Measurements from ENCODE around the gene UNC13A.

Gene UNC13A

DNA sequence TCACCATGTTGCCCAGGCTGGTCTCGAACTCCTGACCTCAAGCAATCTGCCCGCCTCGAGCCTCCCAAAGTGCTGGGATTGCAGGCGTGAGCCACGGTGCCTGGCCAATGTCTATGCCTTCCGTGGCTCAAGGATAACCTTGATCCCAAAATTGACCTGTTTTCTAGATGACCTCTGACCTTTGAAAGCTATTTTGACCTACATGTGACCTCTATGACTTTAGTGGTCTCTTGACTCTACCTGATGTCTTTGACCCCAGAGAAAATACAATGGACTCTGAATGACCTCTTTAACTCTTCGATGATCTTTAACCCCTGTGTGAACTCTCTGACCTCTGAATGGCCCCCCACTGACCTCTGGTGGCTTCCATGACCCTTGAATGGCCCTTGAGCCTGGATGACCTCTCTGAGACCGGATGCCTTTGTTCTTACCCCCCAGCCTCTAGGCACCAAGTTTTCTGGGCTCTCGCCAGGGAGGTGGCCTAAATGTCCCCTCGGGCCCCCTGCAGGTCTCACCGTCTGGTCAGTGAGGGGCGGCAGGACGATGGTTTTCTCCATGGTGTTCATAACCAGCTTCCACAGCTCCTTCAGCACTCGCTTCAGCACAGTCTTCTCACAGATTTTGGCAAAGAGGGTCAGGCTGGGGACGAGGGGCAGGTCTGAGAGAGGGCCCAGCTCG lies 63.7 kb downstream of the UNC13A start:
- DNase-seq: no peak

DNA sequence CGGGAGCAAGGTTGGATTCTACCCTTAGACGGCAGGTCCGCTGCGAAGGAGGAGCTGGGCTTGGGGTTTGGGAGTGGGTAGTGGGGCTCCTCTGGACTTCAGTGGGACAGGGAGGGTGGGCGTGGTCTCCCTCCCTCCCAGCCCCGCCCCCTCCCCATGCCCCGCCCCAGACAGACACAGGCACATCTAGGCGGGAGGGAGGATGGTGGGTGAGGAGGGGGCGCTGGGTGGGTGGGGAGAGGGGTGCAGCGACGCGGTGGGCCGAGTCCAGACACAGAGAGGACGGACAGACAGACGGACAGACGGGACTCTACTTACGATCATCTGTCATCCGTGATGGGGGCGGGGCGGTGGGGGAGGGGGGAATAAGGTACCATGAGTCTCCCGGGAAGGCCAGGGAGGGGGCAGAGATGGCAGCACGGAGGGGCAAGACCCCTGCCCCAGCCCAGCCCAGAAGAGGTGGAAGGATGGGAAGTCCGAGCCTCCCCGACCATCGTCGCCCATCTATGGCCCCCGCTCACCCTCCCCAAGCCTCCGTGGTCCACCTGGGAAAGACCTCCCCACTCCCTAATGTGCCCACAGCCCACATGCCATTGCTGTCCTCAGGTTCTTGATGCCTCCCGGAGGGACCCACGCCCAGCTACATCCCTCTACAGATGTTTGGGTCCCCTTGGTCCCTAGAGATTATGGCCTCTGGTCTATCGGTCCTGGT lies 64.8 kb downstream of the UNC13A start:
- no peak for DNase-seq

DNA sequence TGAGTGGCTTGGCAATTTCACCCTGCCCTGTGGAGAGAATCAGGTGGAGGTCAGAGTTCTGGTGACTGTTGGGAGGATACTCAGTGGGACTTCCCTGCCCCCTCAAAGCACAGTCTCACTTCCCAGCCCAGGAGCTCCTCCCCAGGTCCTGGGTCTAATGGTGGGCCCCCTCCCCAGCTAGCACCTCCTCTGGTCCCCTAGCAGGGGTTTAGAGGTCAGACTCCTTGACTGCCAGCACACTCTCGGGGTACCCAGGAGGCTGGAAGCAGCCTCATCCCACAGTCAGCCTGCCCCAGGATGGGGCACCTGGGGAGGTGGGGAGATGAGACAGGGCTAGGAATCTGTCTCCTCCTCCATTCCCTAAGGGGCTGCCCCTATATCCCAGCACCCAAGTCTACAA lies 67.5 kb downstream of the UNC13A start:
- DNase-seq: no peak

DNA sequence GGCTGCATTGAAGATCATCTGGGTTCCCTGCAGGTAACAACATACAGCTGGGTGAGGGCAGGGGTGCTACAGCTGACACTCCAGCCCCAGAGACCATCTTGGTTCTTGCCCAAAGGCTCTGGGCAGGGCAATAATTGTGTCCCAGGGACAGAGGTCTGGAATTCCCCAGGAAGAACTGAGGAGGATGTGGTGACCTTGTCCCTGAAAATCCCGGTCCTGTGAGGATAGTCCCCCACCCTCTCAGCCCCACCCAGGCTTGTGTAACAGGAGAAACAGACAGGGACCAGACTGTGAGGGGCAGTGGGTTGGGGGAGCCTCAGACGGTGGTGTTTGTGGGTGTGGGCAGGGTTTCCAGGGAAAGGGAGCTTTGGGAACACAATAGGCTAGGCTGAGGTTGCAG lies 69.2 kb downstream of the UNC13A start:
- no peak for DNase-seq

DNA sequence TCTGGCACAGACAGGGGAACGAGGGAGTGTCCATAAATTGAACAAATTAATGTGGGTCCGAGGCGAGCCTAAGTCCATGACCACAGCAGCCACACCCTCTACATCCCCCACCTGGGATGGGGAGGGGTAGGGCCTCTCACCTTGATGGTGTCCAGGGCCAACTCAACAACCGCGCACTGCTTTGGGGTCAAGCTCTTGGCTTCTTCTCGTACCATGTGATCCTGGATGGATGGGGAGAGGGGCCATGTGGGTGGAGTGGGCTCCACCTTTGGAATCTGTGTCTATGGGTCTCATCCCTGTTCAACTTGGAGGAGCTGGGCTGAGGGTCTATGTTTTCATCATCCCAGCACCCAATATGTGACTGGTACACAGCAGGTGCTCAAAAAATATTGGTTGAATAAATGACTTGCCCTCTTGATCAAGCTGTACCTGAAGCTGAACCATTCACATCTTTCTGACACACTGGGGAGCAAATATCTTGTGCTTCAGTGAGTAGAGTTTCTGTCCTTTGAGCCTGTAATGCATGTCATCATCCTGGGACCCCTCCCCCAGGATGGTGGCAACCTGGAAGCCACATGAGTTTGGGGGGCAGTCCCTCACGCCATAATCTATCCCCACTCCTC lies 69.8 kb downstream of the UNC13A start:
- no peak for DNase-seq

DNA sequence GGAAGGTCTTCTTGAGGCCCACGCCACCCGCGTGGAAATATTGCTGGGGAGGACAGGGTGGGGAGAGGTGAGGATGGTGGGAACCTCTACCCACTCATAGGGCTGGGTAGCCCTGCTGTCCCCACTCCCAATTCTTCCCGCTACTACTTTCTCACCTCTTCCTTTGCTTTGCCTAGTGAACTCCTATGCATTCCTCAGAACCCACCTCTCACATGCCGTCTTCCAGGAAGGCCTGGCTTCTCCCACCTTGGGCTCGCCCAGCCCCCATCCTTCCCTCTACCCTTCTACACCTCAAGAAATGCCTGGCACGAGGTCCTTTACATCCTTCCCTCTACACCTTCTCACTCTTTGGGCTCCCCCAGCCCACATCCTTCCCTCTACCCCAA lies 70.4 kb downstream of the UNC13A start:
- no peak for DNase-seq

DNA sequence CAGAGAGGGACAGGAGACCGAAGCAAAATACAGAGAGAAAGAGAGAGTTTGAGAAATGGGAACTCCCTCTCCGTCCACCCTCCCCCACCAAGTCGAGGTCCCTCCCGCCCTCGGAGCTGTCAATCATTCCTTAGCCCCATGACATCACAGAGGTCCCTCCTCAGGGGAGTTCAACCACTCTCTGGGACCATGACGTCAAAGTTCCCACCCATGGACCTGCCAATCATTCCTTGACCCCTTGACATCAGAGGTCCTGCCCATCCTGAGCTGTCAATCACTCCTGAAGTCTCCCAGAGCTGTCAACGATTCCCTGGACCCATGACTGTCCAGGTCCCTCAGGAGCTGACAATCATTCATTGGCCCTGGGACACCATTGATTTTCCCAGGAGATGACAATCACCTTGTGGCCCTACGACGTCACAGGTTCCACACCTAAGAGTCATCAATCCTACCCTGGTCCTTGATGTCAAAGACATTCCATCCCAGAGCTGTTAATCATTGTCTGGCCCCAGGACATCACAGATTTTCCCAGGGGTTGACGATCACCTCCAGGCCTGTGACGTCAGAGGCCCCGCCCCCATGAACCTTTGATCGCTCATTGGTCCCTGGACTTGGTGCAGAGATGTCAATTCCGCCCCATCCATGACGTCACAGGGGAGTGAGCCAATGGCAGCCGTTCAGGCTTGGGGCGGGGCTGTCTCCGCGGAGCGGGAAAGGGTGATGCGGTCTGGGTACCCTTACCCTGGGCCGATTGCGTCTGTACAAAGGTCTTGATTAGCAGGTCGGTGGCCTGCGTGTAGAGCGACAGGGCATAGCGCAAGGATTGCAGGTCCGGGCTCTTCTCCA lies 71.0 kb downstream of the UNC13A start:
- no peak for DNase-seq

DNA sequence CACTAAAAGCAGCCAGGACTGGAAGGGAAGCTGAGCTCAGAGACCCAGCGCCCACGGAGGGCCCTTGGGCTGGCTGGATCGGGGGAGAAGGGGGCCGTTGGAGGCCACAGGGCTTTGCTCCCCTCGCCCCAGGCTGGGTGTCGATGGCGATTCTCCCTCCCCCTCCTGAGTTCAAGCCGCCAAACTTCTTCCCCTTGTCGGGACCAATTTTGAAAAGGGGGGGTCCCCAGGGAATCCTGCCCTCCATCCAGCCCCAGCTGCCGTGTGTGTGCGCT lies 71.5 kb downstream of the UNC13A start:
- DNase-seq: no peak

DNA sequence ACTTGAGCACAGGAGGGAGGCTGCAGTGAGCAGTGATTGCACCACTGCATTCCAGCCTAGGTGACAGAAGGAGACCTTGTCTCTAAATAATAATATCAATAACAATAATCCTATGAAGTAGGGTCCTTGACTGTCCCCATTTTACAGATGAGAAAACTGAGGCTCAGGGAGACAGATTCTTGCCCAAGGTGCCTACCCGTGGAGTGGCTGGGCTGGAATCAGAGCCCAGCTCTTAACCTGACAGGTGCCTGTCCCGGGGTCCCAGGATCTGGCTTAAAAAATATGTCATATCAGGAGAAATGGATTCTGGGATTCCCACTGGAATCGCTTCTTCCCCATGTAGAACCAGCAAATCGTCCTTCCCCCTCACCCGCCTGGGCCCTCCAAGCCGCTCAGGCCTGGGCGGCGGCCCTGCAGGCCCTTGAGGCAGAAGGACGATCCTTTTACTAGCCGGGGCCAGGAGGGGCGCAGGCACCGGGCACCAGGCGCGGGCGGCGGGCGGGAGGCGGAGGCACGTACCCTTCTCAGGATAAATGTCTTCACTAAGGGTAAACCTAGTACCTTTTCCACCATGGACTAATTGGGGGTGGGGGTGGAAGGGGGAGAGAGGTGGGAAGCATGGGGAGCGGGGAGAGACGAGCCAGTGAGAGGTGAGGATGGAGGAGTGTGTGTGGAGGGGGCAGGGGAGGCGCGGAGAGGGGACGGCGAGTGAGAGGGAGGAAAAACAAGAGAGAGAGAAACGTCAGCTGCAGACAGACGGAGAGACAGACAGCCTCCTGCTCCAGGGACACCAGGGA lies 72.1 kb downstream of the UNC13A start:
- DNase-seq: no peak

DNA sequence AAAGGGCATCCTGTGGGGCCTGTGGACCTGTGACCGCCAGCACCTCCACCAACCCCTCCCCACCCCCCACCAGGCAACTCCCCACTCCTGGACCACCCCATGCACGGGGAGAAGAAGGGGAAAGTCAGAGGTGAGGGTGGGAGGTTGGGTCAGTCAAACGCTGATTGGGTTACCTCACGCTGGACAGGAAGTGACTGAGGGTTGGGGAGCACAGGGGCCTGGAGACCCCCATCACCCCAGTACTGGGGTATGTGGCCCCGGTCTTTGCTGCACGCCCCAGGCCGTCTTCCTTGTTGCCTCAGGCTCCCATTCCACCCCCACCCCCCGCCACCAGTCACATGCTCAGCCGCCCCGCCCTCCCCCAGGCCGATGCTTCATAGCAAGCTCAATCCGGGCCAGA lies 73.7 kb downstream of the UNC13A start:
- DNase-seq: no peak

DNA sequence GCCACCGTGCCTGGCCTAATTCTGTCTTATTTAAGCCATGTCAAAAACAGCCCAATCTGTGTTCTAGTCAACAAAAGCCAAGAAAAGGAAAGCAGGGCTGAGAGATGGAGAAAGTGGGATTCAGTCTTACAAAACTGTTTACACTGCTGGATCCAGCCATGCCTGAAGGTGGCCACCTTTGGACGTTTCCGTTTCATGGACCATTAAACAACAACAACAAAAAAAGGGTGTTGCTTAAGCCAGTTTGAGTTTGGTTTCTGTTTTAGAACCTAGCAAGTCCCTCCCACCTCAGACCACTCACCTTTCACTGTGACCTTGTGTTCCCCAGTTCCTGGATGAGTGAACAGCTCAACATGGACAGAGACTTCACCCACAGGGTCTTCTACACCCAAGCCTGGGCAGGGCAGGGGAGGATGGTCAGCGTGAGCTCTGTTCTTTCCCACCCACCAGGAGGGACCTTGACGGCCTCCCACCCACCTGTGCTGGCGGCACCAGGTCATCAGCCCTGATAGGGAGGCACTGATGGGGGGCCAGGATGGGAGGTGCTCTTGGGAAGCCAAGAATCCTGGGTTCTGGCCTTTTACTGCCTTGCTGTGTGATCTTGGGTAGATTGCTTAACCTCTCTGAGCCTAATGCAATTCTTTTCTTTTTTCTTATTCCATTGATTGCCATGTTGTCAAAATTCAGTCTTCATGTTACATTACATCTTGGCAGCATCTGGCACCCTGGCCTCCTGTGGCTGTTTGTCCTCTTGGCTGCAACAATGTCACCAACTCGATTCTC lies 76.5 kb downstream of the UNC13A start:
- DNase-seq: no peak

DNA sequence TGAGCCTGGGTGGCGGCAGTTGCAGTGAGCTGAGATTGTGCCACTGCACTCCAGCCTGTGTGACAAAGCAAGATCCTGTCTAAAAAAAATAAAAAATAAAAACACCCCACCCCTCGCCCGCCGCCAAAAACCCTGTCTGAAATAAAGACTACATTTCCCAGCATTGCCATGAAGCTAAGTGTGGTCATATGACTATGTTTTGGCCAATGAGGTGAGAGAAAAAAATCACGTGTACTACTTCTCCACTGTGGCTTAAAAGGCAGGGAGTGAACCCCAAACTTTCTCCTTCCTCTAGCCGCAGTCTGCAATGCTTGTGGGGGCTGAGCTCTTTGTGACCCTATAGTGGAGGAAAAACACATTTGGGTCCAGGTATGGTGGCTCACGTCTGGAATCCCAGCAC lies 77.8 kb downstream of the UNC13A start:
- no peak for DNase-seq

DNA sequence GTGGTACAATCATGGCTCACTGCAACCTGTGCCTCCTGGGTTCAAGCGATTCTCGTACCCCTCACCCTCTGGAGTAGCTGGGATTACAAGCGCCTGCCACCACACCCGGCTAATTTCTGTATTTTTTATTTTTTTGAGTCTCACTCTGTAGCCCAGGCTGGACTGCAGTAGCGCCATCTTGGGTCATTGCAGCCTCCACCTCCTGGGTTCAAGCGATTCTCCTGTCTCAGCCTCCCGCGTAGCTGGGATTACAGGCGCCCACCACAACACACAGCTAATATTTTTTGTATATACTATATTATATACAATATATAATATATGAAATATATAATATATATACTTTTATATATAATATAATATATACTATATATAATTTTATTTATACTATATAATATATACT lies 80.2 kb downstream of the UNC13A start:
- no peak for DNase-seq

DNA sequence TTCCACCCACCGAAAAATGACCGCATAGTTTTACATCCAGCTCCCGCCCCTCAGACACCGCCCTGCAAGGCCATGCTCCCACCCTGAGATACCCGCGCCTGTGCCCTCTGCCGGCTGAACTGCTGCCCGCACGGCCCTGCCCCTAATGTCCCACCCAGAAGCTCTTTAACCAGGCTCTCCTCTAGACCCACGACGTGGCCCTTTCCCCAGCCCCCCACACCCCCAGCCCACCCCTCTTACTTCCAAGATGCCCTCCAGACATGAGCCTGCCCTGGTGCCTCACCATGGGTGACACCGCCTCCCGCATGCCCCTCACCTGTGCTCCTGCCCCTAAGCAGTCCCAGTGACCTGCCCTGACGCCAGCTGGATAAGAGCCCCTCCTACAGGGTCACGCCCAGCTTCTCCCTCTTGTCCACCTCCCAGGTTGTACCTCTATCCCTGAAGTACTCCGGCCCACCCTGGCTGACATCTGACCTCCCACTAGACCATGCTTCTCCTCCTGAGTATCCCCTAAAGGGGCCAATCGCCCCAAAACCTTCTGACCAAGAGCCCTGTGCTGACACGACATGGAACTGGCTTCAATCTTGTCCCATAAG lies 81.5 kb downstream of the UNC13A start:
- DNase-seq: no peak

DNA sequence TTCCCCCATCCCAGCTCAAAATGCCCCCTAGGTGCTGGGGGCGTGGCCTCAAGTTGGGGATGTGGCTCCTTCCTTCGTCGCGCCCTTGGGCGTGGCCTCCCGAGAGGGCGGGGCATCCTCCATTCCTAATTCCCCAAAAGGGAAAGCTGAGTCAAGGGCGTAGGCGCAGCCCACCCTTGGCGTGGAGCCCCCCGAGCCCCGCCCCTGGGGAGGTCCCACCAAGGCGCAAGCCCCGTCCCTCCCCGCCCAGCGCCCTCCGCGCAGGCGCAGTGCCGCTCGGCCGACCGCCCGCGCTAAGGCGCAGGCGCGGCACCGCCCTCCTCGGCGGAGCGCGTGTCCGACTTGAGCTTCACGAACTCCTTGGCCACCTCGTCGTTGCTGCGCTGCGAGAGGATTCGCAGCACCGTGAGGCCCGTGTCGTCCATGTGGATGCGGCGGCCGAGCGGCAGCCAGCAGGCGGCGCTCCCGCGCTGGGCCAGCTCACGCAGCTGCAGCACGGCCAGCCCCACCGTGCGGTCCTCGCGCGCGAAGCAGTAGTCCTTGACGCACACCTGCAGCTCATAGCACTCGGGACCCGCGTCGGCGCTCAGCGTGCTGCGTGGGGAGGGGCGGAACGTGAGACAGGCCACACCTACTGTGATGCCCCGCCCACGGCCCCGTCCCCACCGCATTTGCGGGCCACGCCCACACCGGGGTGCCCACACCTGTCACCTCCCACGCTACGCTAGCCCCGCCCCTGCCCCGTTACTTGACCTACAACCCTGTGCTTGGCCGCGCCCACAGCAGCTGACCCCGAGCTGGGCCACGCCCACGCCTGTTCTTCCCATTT lies 82.2 kb downstream of the UNC13A start:
- no peak for DNase-seq

DNA sequence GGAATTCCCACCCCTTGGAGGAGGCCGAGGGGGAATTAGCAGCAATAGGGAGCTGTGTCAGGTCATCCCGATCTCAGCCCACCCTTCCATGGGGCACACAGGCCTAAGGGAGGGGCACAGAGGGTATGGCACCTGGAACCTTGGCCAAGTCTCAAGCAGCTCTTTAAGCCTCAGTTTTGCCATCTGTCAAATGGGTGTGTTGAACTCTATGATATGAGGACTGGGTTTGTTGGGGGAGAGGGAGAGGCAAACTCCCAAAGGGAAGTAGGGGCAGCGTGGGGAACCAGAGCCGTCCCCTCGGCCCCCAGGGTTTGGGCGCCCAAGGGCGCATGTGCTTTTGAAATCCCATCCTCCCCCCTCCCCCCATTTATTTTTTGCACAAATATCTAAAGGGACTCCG lies 83.0 kb downstream of the UNC13A start:
- no peak for DNase-seq

DNA sequence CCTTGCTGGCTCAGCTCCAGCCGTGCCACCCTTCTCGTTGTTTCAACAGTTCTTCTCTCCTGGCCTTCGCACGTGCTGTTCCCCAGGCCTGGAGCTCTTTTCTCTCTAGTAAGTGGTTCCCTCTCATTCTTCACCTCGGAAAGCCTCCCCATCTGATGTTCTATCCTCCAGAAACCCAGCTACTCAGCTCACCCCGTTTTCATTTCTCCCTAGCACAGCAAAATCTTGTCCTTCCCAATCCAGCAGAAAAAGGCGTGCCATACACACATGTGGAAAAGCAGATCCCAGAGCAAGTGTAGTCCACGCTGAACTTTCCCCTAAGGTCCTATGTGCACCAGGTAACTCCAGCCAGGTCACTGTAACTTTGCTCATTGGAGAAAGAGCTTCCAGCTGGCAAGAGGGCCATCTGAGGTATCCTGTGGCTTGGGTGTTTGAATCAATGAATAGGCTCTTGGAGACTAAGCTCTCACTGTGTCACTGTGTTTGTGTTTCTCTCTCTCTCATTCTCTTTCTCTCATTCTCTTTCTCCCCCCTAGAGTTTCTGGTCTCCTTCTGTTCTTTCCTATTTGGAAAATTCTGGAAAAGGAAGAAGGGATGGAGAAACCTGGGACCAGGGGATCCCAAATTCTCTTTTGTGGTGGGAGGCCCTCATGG lies 83.7 kb downstream of the UNC13A start:
- no peak for DNase-seq

DNA sequence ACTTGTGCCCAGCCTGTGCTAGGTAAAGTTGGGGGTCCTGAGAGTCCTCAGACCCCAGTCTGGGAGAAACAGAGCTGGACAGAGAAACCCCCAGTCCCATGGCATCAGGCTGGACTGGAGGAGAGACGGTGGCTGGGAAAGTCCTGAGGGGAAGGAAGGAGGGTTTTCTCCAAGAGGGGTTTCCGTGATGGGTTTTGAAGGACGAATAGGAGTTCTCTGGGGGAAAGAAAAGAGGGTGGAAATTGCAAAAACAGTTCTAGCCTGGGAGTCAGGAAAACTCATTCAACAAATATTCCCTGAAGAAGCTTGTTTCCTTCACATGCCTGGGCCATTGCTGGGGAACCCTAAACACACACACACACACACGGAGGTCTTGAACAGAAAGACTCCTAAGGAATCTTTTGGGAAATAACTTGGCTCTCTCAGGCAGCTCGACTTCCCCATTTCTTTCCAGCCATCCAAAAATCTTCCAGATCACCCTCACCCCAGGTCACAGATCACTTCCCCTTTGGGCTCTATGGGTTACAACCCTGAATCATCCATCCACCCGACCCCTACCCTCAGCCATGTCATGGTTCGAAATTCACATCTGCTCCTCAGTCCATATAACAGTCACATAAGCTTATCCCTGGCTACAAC lies 85.2 kb downstream of the UNC13A start:
- no peak for DNase-seq

DNA sequence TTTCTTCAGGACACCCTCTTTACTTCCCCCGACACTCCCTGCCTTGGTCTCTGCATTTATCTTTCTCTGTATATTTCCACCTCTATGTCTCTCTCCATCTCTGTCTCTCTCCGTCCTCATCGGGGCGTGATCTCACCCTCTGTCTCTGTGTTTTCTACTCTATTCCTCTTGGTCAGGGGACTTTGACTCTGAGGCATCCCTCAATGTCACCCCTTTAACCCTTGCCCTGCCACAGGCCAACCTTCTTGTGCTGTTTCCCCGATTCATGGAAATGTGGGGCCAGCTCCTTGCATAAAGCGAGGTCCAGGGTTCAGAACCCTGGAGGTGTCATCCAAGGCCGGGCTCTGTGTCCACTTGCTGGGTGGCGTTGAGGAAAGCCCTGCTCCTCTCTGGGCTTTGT lies 85.9 kb downstream of the UNC13A start:
- DNase-seq: no peak

DNA sequence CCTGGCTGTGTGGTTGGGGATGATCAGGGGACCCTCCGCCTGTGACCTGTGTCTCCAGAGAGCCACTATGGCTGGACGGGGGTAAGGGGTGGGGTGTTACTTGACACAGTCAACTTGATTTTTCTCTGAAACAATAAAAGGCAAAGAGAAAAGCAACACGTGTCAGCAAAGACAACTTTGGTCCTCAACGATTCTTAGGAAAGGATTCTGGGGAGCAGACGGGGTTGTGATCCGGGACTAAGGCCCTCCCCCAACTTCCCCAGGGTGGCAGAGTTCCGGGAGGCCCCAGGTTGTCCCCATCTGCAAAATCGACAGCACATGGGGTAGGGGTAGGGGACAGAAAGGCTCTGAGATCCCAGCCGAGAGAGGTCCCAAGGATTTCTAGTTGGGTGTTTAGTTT lies 86.5 kb downstream of the UNC13A start:
- DNase-seq: no peak

All from DMS79 treated with DMSO at 0.1 percent for 48 hours (cell line).